Right forelimb (tissue), 1 donor: Measurements from ENCODE around the gene ERAS.
"Not testable (repeated sequence)": the region's sequence is repeated elsewhere in the genome, so short reads cannot be mapped to it uniquely, and the experiment has no call there.

Experiments
- DNase-seq: peaks from one replicate; pipeline ENCODE4 v3.0.0-alpha.2; 2018

ERAS gene

DNA sequence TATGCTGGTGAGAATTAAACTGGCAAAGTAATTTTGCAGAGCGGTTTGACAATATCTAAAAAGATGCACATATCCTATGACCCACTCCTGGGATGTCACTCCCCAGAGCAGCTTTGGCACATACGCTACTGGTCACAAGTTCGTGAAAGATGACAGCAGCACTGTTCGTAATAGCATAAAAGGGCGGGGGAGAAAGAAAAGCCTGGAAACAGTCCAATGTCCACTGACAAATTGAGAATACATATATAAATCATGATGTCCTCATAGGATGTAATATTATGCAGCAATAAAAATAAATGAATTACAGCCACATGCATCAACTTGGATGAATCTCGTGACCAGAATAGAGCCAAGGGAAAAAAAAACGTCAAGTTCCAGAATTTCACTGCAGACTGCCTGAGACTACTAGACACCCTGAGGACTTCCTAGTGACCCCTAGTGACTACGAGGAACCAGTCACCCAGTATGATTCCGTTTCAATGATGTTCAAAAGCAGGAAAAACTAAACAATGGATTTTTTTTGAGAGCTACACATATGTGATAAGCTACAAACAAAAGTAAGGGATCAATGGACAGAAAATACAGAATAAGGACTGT, 7.3 kb downstream of the ERAS start:
- no peak for DNase-seq

- DNase-seq, result no peak
Observed at GRCh38 chrX:48834383-48834709, 8.0 kb downstream of the ERAS start.

- no peak for DNase-seq
Observed at GRCh38 chrX:48835524-48836329, 9.4 kb downstream of the ERAS start, which contains the start of gene PCSK1N. PCSK1N (minus strand) TSS chrX:48835610; CDS start chrX:48835532, 78 bp downstream.

DNA sequence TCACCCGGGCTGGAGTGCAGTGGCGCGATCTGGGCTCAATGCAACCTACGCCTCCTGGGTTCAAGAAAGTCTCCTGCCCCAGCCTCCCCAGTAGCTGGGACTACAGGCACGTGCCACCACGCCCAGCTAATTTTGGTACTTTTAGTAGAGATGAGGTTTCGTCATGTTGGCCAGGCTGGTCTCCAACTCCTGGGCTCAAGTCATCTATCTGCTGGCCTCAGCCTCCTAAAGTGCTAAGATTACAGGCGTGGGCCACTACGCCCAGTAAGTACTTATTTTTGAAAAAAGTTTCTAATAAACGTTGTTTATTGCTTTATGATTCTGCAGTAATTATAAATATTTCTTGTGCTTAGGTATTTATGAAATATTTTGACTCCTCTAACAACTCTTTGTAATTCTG, 13.4 kb downstream of the ERAS start:
- no peak for DNase-seq

DNA sequence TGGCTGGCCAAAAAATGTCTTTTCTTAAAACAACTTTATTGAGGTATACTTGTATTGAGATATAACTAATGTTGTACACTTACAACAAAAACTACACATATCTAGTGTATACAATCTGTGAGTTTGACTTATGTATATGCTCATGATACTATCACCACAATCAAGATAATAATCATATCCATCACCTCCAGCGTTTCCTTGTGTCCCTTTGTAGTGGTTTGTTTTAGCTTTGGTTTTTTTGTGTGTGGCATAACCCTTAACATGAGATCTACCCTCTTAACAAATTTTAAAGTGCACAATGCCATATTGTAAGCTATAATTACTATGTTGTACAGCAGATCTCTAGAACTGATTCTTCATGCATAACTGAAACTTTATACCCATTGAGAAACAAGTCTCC, 22.5 kb downstream of the ERAS start:
- no peak for DNase-seq

GRCh38 chrX:48852857-48853256, 26.5 kb downstream of the ERAS start:
- DNase-seq, result no peak

DNA sequence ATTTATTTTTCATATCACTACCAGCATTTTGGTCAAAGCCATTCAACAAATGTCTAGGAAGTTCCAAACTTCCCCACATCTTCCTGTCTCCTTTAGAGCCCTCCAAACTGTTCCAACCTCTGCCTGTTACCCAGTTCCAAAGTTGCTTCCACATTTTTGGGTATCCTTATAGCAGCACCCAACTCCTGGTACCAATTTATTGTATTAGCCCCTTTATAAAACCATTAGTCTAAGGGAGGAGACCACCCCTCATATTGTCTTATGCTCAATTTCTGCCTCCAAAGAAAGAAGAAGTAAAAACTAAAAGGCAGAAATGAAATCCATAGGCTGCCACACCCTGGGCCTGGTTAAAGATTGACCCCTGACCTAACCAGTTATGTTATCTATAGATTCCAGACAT, 27.2 kb downstream of the ERAS start:
- not testable (repeated sequence) for DNase-seq

DNA sequence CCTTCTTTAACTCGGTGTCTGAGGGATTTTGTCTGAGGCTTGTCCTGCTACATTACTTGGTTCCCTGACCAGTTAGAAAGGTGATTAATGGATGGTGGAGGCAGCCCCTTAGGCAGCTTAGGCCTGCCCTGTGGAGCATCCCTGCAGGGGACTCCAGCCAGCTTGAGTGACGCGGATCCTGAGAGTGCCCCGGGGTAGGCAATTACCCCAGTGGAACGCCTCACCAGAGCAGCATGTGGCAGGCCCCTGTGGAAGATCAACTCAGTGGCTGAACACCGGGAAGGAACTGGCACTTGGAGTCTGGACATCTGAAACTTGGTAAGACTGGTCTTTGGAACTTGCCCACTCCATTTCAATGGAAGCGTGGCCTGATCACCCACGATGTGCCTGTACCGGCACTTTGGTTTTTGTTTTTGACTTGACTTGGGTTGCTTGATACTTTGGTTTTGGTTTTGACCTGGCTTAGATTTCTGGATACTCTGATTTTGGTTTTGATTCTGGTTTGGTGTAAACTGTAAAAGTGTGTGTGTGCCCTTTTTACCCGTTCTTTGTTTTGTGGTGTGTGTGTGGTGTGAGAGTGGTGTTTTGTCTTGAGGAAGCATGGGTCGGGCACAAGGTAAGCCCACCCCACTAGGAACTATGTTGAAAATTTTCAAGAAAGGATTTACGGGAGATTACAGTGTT, 27.9 kb downstream of the ERAS start:
- DNase-seq, result not testable (repeated sequence)

GRCh38 chrX:48854898-48855297, 28.6 kb downstream of the ERAS start:
- DNase-seq, result no peak

GRCh38 chrX:48864210-48864609, 37.9 kb downstream of the ERAS start:
- DNase-seq, result no peak

- DNase-seq, result not testable (repeated sequence)
Observed at GRCh38 chrX:48872017-48872416, 45.7 kb downstream of the ERAS start.

DNA sequence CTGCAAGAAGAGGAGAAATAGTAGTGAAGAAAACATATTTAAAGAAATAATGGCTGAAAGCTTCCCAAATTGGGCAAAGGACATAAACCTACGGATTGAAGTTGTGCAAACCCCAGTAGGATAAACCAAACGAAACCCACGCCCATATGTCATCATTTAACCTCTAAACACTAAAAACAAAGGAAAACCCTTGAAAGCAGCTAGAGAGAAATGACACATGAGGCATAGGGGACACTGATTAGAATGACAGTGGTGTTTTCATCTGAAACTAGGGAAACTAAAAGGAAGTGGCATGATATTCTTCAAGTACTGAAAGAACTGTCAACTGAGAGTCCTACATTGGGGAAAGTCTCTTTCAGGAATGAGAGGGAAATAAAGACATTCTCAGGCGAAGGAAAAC, 50.6 kb downstream of the ERAS start:
- not testable (repeated sequence) for DNase-seq
